Measurements from ENCODE around the gene TMEM208.

TMEM208 gene

GRCh38 chr16:67237396-67238277 lies 10.7 kb downstream of the TMEM208 start:
- DNase-seq = no peak

DNA sequence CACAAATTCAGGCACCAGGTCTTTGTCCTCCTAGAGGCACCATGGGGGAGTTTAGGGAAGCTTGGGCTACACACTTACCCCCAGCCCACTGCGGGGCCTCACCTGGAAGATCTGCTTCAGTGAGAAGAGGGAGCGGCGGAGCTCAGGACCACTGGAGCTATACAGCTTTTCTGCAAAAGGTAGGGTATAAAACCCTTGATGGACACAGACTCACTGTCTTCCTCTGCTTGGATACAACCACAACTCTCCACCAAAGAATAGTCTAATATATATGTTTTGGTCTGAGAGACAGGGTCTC lies 11.3 kb downstream of the TMEM208 start:
- DNase-seq = no peak

GRCh38 chr16:67238806-67239470 lies 12.0 kb downstream of the TMEM208 start:
- DNase-seq = no peak

DNA sequence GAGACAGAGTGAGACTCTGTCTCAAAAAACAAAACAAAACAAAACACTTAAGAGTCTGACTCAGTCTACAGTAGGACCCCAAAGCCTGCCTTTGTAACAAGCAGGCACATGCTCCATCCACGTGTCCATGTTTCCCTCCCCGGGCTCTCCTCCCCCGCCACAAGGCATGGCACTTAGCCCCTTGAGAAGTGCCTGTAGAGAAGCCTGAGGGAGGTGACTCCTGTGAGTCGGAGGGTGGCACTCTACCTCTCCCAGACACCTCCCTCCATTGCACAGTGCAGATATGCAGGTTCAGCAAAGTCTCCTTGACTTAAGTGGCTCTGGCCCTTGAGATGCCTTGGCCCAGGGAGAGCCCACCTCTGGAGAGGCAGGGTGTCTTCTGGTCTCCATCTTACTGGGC lies 13.6 kb downstream of the TMEM208 start:
- DNase-seq = no peak

DNA sequence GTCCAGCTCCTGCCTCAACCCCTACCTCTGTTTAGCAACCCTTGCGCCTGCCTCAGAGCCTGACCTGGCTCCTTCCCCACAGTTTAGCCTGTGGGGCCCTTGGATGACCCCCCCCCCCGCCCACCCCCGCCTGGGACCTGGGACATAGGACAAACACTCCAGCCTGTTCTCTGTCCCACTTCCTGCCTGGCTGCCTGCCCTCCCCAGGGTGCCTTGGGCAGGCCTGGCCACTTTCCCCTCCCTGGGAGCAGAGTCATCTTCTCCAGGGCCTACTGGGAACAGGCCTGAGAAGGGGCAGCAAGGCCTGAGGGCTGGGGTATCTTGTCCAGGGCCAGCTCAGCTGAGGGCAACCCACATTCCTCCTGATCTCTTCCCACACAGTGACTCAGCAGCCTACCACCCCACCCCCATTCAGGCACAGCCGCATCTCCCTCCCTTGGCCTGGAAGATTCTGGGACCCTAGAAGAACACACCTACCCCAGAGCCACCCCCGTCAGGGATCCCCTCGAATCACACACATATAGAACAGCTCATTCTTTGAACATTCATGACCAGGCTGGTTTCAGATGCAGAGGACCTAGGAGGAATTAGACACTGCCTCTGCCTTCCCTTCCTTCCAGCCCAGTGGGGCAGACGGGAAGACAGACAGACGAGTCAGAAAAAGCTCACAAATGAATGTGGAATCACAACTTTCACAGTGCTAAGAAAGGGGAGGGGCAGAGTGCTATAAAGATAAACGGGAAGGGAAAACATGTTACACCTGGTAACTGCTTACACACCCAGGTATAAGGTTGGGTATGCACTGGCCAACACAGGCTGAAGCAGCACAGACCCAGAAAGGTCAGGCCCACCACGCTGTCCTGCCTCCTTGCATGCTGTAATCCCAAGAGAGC lies 14.3 kb downstream of the TMEM208 start:
- no peak for DNase-seq

DNA sequence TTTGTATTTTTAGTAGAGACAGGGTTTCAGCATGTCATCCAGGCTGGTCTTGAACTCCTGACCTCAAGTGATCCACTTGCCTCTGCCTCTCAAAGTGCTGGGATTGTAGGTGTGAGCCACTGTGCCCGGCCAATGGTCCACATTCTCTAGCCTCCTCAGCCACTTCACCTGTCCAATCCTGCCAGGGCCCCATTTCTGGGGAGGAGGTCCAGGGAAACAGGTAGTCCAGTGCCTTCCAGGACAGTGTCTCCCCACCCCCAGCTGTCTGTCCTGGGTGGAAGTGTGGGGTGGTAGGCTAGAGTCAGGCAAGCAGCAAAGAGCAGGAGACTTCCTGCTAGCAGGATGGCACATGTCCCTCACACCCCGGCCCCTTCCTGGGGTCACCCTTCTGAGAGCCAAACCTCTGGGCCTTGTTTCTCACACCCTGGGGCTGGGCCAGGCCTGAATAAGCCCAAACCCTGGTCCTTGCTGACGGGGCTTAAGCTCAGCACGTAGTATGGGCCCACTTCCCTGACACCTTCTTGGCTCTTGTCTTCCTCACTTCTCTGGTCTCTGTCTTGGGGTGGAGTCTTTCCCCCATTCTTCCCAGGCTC lies 15.3 kb downstream of the TMEM208 start:
- no peak for DNase-seq

DNA sequence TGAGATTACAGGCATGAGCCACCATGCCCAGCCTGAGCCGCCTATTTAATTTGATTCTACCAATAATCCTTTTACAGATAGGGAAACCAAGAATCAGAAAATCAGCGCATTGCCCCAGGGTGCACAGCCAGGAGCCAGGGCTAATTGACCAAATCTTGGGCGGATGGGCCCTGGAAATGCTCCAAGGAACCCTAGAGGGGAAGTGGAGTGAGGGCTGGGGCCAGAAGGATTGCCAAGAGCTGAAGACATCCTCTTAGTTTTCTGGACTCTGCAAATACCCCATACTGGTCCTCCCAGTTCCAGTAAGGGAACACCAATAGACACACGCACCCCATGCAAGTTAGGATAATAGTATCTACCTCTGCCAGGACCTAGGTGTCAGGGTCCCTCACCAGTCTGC lies 16.6 kb downstream of the TMEM208 start:
- DNase-seq = no peak

- DNase-seq = no peak
Observed at GRCh38 chr16:67244387-67245185, 17.7 kb downstream of the TMEM208 start.

DNA sequence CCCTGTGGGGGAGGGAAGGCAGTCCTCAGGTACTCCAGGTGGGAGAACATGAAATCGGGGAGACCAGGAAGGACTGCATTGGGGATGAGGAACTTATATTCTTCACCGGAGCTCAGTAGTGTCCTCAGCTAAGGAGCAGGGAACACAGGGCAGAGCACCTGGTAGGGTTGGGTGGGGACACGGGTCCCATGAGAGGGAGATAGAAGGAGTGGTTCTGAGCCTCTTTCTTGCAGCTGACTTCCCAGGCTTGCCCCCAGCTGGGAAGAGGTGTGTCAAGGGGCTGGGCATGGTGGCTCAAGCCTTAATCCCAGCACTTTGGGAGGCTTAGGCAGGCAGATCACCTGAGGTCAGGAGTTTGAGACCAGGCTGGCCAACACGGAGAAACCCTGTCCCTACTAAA lies 18.3 kb downstream of the TMEM208 start:
- DNase-seq = no peak

DNA sequence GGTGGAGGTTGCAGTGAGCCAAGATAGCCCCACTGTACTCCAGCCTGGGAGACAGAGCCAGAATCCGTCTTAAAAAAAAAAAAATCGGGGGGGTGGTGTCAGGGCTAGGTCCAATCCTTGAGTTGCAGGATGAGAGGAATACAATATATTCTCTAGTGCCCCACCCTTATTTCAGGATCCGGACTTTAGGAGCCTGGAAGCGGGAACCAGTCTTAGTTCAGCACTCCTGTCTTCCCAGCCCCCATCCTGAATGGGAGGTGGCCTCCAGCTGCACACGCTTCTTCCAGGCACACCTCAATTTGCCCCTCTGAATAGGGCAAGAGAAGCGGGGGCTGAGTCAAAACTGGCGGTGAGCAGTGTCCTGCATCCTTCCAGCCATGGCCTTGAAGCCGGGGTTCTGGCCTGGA lies 18.7 kb downstream of the TMEM208 start:
- no peak for DNase-seq

DNA sequence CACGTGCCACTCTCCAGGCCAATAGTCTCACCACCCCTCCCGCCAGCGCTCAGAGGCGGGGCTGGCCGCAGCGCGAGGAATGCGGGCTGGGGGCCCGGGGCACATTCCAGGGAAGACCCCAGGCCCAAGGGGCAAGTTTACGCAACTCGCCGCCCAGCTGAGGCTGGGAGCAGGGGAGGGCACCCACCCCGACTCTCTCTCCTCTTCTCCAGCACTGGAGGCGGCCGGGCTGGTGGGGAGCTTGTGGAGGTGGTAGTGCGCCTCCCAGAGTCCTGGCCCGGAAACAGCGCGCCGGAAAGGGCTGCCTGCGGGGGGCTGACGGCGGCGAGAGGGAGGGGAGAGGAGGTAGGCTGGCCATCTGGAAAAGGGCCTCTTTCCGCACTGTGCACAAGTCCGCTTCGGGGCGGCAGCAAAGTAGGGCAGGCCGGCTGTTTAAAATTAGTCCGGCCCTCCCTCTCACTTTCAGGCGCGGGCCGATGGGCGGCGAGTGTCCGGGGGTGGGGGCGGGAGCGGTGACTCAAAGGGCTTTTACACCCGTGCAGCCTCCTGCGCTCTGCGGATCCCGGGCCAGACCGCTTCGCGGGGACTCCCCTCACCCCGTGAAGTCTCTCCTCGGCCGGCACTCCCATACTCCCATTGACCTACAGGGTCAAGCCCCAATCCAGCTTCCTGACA lies 19.3 kb downstream of the TMEM208 start:
- DNase-seq = peak; percentile 26

GRCh38 chr16:67246756-67247191 lies 19.8 kb downstream of the TMEM208 start:
- peak; percentile 36 for DNase-seq

DNA sequence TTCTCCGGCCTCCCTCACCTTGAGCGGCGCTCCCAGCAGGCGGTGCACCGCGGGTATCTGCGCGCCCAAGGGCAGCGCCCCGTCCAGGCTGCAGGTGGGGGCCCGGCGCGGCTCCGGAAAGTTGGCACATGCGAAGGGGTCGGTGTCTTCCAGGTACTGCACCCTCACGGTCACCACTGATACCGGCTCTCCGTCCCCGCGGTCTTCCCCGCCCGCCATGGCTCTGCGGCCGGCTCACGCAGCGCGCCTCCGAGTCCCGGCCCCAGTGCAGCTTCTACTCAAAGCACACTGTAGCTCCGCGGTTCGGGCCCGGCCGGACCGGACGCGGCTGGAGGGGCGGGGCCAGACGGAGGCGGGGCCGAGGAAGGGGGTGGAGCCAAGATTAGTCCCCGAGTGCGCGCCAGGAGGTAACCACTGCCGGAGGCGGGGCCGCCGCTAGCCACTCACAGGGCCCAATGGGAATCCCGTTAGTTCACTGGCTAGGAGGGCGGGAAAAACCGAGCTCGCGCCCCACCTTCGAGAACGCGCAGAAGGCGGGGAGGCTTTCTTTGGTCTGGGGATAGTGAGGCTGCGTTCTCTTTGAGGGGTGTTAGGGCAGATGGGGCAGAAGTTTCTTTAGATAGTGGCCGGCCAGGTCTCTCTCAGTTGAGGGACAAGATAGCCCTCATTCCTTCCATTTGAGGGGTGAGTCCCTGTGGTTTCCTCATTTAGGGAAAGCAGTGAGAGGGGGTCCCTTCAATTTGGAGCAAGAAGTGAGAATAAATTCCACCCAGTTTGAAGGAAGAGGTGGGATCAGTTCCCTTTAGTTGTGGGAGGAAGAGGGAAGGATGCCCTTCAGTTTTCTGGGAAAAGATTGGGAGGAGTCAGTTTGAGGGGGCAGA lies 20.5 kb downstream of the TMEM208 start, which contains the start of gene FHOD1:
Gene FHOD1, minus strand, starts transcription at position 290 of the 881 bp plus-strand sequence. Its CDS starts 71 bp downstream, at position 219.
- DNase-seq = peak; percentile 83

DNA sequence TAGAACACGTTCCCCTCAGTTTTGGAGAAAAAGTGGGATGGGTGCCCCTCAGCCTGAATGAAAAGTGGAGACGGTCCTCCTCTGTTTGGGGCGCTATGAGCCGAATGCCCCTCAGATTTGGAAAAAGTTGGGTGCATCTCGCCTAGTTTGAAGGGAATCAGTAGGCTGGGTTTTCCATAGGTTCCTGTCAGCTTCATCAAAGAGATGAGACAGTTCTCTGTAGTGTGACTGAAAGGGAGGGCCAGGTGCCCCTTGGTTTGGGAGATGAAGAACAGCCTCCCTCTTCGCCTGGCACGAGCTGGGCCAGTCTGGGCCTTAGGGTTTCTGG lies 21.1 kb downstream of the TMEM208 start:
- no peak for DNase-seq

- DNase-seq = no peak
Observed at GRCh38 chr16:67248401-67249177, 21.7 kb downstream of the TMEM208 start, which contains the start of gene SLC9A5. Gene SLC9A5, plus strand, starts transcription at chr16:67248979. Its CDS starts 36 bp downstream, at chr16:67249015.

- DNase-seq = no peak
Observed at GRCh38 chr16:67249178-67250044, 22.5 kb downstream of the TMEM208 start.

DNA sequence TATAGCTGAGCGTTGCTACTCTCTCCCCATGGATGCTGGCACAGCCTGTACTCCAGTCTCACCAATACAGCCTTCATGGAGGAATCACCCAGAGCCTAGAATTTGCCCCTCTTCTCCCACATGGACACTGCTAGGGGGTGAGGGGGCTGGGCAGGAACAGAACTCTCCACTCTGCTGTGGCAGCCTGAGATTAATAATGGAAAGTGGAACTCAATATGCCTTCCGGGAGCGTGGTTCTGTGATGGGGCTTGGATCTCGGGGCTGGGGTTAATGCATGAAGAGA lies 23.1 kb downstream of the TMEM208 start:
- DNase-seq = no peak

DNA sequence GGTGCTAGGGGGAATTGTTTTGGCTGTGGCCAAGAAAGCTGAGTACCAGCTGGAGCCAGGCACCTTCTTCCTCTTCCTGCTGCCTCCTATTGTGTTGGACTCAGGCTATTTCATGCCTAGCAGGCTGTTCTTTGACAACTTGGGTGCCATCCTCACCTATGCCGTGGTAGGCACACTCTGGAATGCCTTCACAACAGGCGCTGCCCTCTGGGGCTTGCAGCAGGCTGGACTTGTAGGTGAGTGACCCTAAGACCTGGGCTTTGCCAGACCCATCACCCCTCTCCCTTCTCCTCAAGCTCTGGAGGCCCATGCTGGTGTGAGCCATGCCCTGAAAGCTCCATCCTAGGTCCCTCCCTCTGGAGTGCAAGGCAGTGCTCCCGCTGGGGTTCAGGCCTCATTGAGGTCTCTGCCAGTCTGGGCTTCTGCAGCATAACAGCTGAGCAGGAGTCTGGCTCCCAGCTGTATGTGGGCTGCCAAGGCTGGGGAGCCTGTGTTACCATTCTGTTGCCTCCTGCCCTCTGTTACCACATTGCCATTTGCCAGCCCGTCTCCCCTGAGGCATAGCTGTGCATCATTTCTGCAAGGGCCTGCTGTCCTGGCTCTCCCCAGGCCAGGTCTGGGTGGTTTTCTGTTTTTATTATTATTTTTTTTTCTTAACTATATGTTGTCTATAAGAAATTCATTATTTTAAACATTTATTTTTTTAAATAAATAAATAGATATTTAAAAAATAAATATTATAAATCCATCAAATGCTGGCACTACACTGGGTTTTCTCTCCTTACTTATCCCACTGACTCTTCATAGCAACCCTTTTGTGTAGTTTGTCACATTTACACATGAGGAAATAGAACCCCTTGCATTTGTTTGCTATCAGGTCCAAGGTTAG lies 25.9 kb downstream of the TMEM208 start:
- no peak for DNase-seq
